Measurements from ENCODE around the gene IFT80.
"Not testable (repeated sequence)": the region's sequence is repeated elsewhere in the genome, so short reads cannot be mapped to it uniquely, and the experiment has no call there.

IFT80 gene

GRCh38 chr3:160362896-160363295 is 36.1 kb downstream of the IFT80 start:
- DNase-seq (ENCODE audit: low spot score), result not testable (repeated sequence)

DNA sequence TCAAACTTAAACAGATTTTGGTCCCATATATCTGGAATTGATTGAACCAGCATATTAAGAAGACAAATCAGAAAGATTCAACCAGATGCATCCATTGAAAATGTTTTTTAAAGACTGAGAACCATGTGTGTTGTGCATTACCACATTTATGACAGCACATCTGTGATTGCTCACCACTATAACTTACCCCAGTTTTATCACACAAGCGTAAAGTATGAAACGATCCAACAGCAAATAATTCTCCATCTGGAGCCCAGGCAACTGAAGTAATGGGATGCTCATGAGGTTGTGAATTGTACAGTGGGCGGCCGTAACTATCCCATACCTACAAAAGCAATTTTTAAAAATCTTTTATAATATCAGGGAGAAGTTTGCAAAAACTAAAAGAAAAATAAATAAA is 43.2 kb downstream of the IFT80 start:
- DNase-seq (ENCODE audit: low spot score), result no peak

GRCh38 chr3:160346511-160346910 is 52.5 kb downstream of the IFT80 start:
- DNase-seq (ENCODE audit: low spot score), result peak; percentile 39

DNA sequence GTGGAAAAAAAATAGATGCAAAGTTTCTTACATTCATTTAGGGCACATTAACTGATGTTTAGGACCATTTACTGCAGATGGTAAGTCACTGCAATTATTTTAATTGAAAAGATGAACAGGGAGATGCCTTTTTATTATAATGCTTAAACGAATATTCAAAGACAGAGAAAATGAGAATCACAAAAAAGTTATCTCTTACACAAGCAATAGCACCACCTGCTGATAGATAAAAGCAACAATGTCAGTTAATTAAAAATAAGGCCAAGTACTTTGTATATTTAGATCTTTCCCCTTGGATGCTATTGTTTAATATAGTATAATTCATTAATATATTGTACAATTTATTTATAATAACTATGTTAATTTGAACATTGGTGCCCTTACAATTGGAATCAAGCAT is 55.9 kb downstream of the IFT80 start:
- DNase-seq (ENCODE audit: low spot score), result peak; percentile 22

GRCh38 chr3:160340351-160340750 is 58.7 kb downstream of the IFT80 start:
- DNase-seq (ENCODE audit: low spot score), result no peak

- peak; percentile 49 for DNase-seq (ENCODE audit: low spot score)
These were observed 67.7 kb downstream of the IFT80 start for GRCh38 chr3:160331127-160331937.

- no peak for DNase-seq (ENCODE audit: low spot score)
These were observed 68.3 kb downstream of the IFT80 start for GRCh38 chr3:160330690-160331089.

DNA sequence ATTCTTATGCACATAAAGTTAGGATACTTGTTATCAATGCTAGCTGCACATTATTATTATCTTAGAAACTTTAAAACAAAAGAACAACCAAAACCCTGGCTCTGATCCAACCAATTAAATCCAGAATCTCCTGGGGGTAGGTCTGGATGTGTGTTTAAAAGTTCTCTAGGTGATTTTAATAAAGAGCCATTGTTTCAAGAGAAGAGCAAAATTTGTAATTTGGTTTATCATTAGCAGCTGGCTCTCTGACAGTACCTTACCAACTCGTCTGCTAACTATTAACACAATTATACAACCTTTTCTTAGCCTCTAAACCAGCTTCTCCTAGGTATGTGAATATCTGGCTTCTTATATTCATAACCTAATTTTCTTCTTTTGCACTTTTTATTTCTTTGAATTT is 68.9 kb downstream of the IFT80 start:
- no peak for DNase-seq (ENCODE audit: low spot score)

DNA sequence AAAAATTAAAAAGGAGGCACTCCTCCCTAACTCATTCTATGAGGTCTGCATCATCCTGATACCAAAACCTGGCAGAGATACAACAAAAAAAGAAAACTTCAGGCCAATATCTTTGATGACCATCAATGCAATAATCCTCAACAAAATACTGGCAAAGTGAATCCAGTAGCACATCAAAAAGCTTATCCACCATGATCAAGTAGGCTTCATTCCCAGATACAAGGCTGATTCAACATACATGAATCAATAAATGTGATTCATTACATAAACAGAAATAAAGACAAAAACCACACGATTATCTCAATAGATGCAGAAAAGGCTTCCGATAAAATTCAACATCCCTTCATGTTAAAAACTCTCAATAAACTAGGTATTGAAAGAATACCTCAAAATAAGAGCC is 72.7 kb downstream of the IFT80 start:
- DNase-seq (ENCODE audit: low spot score), result not testable (repeated sequence)

DNA sequence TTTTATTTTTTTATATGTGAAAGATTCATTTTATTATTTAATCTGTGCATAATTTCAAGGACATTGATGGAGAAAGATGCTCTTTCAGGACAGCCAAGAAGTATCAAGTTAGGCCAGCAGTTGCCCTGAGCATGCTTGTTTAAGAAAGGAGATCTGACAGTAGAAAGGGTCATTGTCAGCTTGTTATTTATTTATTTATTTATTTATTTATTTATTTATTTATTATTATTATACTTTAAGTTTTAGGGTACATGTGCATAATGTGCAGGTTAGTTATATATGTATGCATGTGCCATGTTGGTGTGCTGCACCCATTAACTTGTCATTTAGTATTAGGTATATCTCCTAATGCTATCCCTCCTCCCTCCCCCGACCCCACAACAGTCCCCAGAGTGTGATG is 77.2 kb downstream of the IFT80 start:
- DNase-seq (ENCODE audit: low spot score), result not testable (repeated sequence)

DNA sequence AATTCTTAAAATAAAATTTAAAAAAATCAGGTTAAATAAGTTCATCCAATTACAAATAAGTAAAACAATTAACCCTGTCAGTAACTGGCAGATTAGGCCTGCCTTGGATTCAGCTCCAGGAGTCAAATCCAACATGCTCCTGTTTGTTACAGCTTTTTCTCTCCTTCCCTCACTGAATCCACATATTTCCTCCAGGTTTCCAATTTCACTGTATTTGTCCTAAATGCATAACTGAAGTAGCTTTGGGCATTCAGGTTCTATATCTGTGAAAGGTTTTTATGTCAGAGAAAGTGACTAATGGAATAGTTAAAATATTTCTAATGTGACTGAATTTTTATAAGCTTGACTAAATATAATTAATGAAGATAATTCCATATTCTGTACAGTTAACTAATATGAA is 79.7 kb downstream of the IFT80 start:
- DNase-seq (ENCODE audit: low spot score), result no peak

DNA sequence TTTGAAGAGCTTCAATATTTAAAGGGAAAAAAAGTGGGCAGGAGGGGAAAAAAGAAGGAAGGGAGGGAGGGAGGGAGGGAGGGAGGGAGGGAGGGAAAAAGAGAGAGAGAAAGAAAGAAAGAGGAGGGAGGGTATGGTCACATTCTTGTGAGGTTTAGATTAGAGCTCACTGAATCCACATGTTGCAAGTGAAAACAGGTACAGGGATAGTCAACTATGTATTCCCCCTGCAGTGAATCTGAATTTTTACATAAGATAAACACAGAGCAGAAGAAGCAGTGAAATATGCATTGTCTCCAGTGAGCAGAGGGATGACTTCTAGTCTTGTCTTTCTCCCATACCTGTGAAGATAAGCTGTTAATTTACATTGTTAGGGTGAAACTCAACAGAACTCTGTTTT is 84.0 kb downstream of the IFT80 start:
- DNase-seq (ENCODE audit: low spot score), result no peak

DNA sequence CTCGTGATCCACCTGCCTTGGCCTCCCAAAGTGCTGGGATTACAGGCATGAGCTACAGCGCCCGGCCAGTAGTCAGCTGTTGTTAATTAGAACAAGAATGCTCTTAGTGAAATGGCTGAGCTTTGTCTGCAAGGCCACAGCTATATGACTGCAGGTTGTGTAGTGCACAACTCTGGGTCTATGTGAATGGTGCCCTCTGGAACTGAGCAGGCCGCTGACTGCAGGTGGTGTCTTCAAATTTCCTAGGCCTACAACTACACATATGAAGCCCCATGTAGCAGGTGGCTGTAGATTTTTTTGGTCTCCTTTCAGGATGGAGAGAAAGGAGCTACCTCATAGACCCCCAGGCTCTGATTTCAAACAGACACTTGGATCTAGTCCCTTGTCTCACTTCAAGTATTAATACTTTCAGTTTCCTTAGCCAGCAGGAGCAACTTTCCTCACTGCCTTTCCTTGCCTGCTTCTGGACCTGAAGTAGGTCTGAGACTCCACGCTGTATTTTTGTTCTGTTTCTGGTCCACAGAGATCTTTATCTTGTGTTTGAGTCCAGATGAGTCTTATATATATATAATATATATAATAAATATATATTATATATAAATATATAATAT is 86.9 kb downstream of the IFT80 start:
- no peak for DNase-seq (ENCODE audit: low spot score)

GRCh38 chr3:160302806-160303205 is 96.2 kb downstream of the IFT80 start:
- no peak for DNase-seq (ENCODE audit: low spot score)

- DNase-seq (ENCODE audit: low spot score), result no peak
These were observed 102.4 kb downstream of the IFT80 start for GRCh38 chr3:160296591-160296990.

DNA sequence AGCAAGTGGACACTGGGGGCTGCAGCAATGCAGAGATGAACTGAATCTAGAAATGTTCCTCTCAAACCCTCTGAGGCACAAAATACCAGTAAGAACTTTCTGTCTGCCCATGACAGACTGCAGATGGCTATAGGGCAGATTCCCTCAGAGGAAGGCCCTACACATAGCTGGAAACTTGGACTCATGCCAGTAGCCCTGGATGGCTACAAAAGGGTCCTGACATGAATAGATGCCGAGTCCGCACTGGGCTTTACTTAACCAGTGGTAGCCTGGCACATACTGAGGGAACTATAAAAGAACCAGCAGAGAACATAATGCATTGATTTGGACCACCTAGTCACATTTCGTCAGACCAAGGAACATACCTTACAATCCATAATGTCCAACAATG is 107.1 kb downstream of the IFT80 start:
- no peak for DNase-seq (ENCODE audit: low spot score)

GRCh38 chr3:160291290-160291908 is 107.6 kb downstream of the IFT80 start:
- DNase-seq (ENCODE audit: low spot score), result no peak

DNA sequence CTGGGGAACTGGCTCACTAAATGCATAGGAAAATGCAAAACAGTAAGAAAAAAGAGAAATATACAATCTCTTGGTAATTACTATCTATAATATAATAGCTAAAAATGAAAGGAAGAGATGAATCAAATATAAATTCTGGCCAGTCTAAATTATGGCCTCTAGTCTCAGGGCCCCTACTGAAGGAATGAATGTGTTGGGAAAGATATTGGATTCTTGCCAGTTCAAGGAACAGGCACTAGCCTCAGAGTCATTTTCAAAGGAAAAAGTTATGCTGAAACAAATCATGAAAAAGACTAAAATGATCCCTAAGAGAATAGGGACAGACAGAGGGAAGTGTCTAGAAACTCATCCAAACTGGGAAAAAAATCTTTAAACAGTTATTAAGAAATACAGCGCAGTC is 111.4 kb downstream of the IFT80 start:
- DNase-seq (ENCODE audit: low spot score), result no peak

DNA sequence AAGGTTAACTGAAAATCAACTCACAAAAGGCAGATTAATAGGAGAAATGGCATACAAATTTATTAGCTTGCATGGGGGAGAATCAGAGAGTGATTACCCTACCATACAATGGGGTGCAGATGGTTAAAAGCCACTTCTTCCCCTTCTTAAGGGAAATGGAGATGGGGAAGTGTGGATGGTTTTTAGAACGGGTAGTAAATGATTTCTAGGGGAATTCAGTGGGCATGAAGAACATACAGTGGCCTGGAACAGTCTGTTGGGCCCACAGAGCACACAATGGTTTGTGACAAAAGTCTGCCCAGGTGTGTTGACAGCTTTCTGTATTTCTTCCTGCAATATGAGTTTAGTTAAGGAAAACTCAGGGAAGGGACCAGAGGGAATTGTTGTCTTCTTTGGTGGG is 112.8 kb downstream of the IFT80 start:
- no peak for DNase-seq (ENCODE audit: low spot score)

DNA sequence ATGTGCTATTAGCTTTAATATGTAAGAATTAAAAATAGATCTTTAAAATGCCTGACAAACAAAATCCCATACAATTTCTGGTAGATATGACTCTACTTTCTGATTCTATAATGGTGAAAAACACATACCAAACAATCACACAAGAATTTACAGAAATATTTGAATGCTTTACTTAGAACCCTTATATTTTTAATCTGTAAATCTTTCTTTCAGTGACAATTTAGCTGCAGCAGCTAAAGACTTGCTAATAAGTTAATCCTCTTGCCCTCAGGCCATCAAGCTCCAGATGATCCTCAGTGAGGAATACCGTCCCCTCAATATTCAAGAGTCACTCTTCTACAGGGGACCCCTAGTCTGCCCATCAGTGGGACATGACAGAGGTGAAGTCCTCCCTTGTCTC is 118.2 kb downstream of the IFT80 start:
- DNase-seq (ENCODE audit: low spot score), result no peak

DNA sequence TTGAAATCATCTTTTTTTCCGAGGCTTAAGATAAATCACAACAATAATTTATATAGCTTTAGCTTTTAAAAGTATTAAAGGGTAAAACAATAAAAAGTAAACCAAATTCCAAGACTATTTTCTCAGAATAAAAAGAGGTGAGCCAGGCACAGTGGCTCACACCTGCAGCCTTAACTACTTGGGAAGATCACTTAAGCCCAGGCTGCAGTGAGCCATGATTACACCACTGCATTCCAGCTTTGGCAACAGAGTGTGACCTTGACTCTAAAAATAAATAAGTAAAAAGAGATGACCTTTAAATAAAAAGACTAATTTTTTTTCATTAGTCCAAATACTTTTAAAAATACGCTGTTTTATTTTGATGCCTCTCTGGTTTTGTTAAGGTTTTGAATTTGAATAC is 119.4 kb downstream of the IFT80 start:
- no peak for DNase-seq (ENCODE audit: low spot score)

GRCh38 chr3:160278210-160278609 is 120.8 kb downstream of the IFT80 start:
- DNase-seq (ENCODE audit: low spot score), result no peak

- no peak for DNase-seq (ENCODE audit: low spot score)
These were observed 133.9 kb downstream of the IFT80 start for GRCh38 chr3:160265088-160265487.
